ENCODE results near the gene CFAP107. TPM values are rescaled to one million over a fixed set of nuclear protein-coding genes. Genes with fewer than 3 reads are reported as not detected.

CFAP107 gene
- total and polyA plus RNA-seq, 11 donors, result not detected

- peaks cover 0 to 33% (median 9%) of the 10 kb centered on the region in 9 donors for H3K27me3 ChIP-seq
- DNase-seq, result no peak
- H3K27ac ChIP-seq, result no peak overlapping the region
- H3K4me1 ChIP-seq, result no peaks in the 10 kb centered on the region
- WGBS, 4 donors, result 55 to 68% (median 63%) methylated on average over 5 to 7 of the region's 7 CpGs
- no peak overlapping the region for H3K4me3 ChIP-seq
- no peaks in the 10 kb centered on the region for H3K36me3 ChIP-seq
- TF ChIP-seq POLR2A (IDR thresholded peaks at IDR 0.05) (no peak), CTCF (IDR thresholded peaks at IDR 0.05) (no peak)
- intact Hi-C loops (cut with DNase I), result no loop called here
- H3K9me3 ChIP-seq, result no peaks in the 10 kb centered on the region
- ATAC-seq, result no peak
These were observed 14.3 kb downstream of the CFAP107 start for GRCh38 chr1:12760256-12760795.

- Histone ChIP-seq H3K27me3 (peaks cover 0 to 33% (median 5%) of the 10 kb centered on the region in 9 donors), H3K36me3 (no peaks in the 10 kb centered on the region), H3K4me1 (no peaks in the 10 kb centered on the region), H3K9me3 (peaks cover 0 to under 1% (median 0%) of the 10 kb centered on the region in 12 donors), H3K27ac (no peak overlapping the region), H3K4me3 (no peak overlapping the region)
- intact Hi-C loops (cut with DNase I), result no loop called here
- no peak for DNase-seq
- WGBS, 4 donors, result 79 to 88% (median 83%) methylated on average over 5 of the region's 5 CpGs
- TF ChIP-seq CTCF (IDR thresholded peaks at IDR 0.05) (no peak), POLR2A (IDR thresholded peaks at IDR 0.05) (no peak)
- no peak for ATAC-seq
These were observed 15.8 kb downstream of the CFAP107 start for GRCh38 chr1:12761781-12762180.

GRCh38 chr1:12762766-12763165 is 16.8 kb downstream of the CFAP107 start:
- Histone ChIP-seq H3K4me3 (no peak overlapping the region), H3K9me3 (peaks cover 0 to 3% (median 0%) of the 10 kb centered on the region in 12 donors), H3K36me3 (no peaks in the 10 kb centered on the region), H3K4me1 (no peaks in the 10 kb centered on the region), H3K27ac (no peak overlapping the region), H3K27me3 (peaks cover 0 to 30% (median 5%) of the 10 kb centered on the region in 9 donors)
- TF ChIP-seq CTCF (IDR thresholded peaks at IDR 0.05) (no peak), POLR2A (IDR thresholded peaks at IDR 0.05) (no peak)
- 74 to 82% (median 79%) methylated on average over 7 of the region's 7 CpGs for WGBS, 4 donors
- DNase-seq, result no peak
- intact Hi-C loops (cut with DNase I), result no loop called here
- no peak for ATAC-seq

- Histone ChIP-seq H3K9me3 (peaks cover 0 to 3% (median 0%) of the 10 kb centered on the region in 12 donors), H3K27me3 (peaks cover 0 to 31% (median 5%) of the 10 kb centered on the region in 9 donors), H3K36me3 (no peaks in the 10 kb centered on the region), H3K27ac (no peak overlapping the region), H3K4me3 (no peak overlapping the region), H3K4me1 (no peaks in the 10 kb centered on the region)
- DNase-seq, result no peak
- intact Hi-C loops (cut with DNase I), result no loop called here
- 70 to 75% (median 73%) methylated on average over 4 of the region's 4 CpGs for WGBS, 4 donors
- ATAC-seq, result no peak
- no peak for TF ChIP-seq CTCF (IDR thresholded peaks at IDR 0.05)
- no peak for TF ChIP-seq POLR2A (IDR thresholded peaks at IDR 0.05)
These were observed 17.5 kb downstream of the CFAP107 start for GRCh38 chr1:12763479-12763878.
